Measurements from ENCODE around the gene ASAP3. TPM values are rescaled to one million over a fixed set of nuclear protein-coding genes. Genes with fewer than 3 reads are reported as not detected.

ASAP3 gene
- total and polyA plus RNA-seq, 12 donors, result 22.4 to 122 (median 77.3) TPM

GRCh38 chr1:23441446-23442148 is 42.4 kb downstream of the ASAP3 start:
- peaks cover 0 to 4% of the 10 kb centered on the region in 2 donors for H3K4me1 ChIP-seq (replicated peaks in 1 of 2)
- WGBS, 4 donors, result 83 to 90% (median 85%) methylated on average over 7 to 8 of the region's 8 CpGs
- H3K4me3 ChIP-seq, result no peak overlapping the region
- no peaks in the 10 kb centered on the region for H3K27me3 ChIP-seq
- intact Hi-C loops (cut with DNase I), result no loop called here
- no peak overlapping the region for H3K27ac ChIP-seq
- DNase-seq, result no peak
- H3K9me3 ChIP-seq (replicated peaks in 1 of 3), result no peaks in the 10 kb centered on the region
- H3K36me3 ChIP-seq (replicated peaks in 1 of 2), result peaks cover 0 to 16% of the 10 kb centered on the region in 2 donors
- TF ChIP-seq POLR2A (IDR thresholded peaks at IDR 0.05), result no peak
- TF ChIP-seq, protein P1, sequence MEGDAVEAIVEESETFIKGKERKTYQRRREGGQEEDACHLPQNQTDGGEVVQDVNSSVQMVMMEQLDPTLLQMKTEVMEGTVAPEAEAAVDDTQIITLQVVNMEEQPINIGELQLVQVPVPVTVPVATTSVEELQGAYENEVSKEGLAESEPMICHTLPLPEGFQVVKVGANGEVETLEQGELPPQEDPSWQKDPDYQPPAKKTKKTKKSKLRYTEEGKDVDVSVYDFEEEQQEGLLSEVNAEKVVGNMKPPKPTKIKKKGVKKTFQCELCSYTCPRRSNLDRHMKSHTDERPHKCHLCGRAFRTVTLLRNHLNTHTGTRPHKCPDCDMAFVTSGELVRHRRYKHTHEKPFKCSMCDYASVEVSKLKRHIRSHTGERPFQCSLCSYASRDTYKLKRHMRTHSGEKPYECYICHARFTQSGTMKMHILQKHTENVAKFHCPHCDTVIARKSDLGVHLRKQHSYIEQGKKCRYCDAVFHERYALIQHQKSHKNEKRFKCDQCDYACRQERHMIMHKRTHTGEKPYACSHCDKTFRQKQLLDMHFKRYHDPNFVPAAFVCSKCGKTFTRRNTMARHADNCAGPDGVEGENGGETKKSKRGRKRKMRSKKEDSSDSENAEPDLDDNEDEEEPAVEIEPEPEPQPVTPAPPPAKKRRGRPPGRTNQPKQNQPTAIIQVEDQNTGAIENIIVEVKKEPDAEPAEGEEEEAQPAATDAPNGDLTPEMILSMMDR (IDR thresholded peaks at IDR 0.05), result no peak

DNA sequence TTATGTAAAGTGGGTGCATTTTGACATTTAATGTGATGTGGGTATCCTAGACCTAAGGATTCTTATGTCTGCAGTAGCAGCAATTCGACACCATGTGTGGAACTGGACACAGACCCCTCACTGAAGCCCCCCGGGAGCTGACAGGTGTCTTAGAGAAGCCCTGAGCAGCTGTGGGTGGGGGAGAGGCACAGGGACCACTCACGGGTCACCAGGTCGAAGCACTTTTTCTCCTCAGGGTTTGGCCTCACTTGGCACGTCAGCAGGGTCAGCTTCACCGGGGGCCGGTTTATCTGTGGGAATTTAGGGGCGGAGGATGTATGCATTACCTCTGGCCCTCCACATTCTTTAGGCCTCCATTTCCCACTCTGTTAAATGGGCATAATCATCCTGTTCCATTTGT is 45.4 kb downstream of the ASAP3 start:
- no peaks in the 10 kb centered on the region for H3K4me1 ChIP-seq (replicated peaks in 1 of 2)
- intact Hi-C loops (cut with DNase I), result no loop called here

DNA sequence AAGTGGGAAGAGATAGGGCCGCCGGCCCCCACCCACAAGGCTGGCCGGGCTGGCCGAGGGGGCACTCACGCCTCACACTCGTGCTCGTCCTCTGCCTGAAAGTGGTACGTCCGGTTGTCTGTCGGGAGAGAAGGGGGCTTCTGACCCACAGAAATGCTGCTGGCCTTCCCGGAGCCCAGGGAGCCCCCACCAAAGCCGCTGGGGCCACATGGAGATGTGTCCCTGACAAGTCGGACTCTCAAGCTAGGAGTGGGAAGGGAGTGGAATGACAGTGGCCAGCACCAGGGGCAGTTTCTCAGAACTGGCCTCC is 46.7 kb downstream of the ASAP3 start:
- Histone ChIP-seq H3K9me3 (replicated peaks in 1 of 3) (no peaks in the 10 kb centered on the region), H3K4me1 (replicated peaks in 1 of 2) (no peaks in the 10 kb centered on the region), H3K27ac (no peak overlapping the region), H3K27me3 (no peaks in the 10 kb centered on the region), H3K4me3 (no peak overlapping the region), H3K36me3 (replicated peaks in 1 of 2) (peaks cover 0 to 48% of the 10 kb centered on the region in 2 donors)
- no peak for DNase-seq
- WGBS, 4 donors, result 89 to 100% (median 95%) methylated on average over 1 to 13 of the region's 13 CpGs
- TF ChIP-seq, protein P1 (IDR thresholded peaks at IDR 0.05), result no peak
- no peak for TF ChIP-seq POLR2A (IDR thresholded peaks at IDR 0.05)
- intact Hi-C loops (cut with DNase I), result no loop called here

More for the DNA sequence above, 45.4 kb downstream of the ASAP3 start:
- Histone ChIP-seq H3K27ac (no peak overlapping the region), H3K9me3 (replicated peaks in 1 of 3) (no peaks in the 10 kb centered on the region), H3K27me3 (no peaks in the 10 kb centered on the region), H3K4me3 (no peak overlapping the region), H3K36me3 (replicated peaks in 1 of 2) (peaks cover 0 to 37% of the 10 kb centered on the region in 2 donors)
- WGBS, 4 donors, result 70 to 91% (median 88%) methylated on average over 4 to 8 of the region's 8 CpGs
- TF ChIP-seq POLR2A (IDR thresholded peaks at IDR 0.05), result no peak
- TF ChIP-seq, protein P1 (IDR thresholded peaks at IDR 0.05), result no peak
- DNase-seq, result no peak

GRCh38 chr1:23436520-23437354 is 47.2 kb downstream of the ASAP3 start:
- WGBS, 4 donors, result 44 to 68% (median 60%) methylated on average over 22 to 49 of the region's 49 CpGs
- H3K4me3 ChIP-seq, result no peak overlapping the region
- H3K9me3 ChIP-seq (replicated peaks in 1 of 3), result no peaks in the 10 kb centered on the region
- peak; percentile 50 to 72 (median 67) for DNase-seq
- TF ChIP-seq POLR2A (IDR thresholded peaks at IDR 0.05), result no peak
- TF ChIP-seq, protein P1 (IDR thresholded peaks at IDR 0.05), result no peak
- H3K27ac ChIP-seq, result peak overlapping the region in 1 of 5 donors; percentile 62
- no peaks in the 10 kb centered on the region for H3K27me3 ChIP-seq
- H3K4me1 ChIP-seq (replicated peaks in 1 of 2), result no peaks in the 10 kb centered on the region
- intact Hi-C loops (cut with DNase I), result no loop called here
- H3K36me3 ChIP-seq (replicated peaks in 1 of 2), result peaks cover 0 to 52% of the 10 kb centered on the region in 2 donors

Data from adrenal gland (tissue), 12 donors.